GM04504 (cell line): ENCODE results near the gene SIGMAR1.

Experiments
- DNase-seq: peaks from one replicate; pipeline ENCODE4 v3.0.0-alpha.2; 2012; ENCODE audit warnings: low read depth

The SIGMAR1 gene

GRCh38 chr9:34637356-34638137 is at the start of gene SIGMAR1:
Gene SIGMAR1 (minus strand): TSS chr9:34637787. CDS start chr9:34637697, 90 bp downstream.
- DNase-seq: peak; percentile 86

- DNase-seq: no peak
These were observed 49.1 kb upstream of the SIGMAR1 start for GRCh38 chr9:34686732-34687131.

- DNase-seq: no peak
These were observed 48.6 kb upstream of the SIGMAR1 start for GRCh38 chr9:34686231-34686630.

GRCh38 chr9:34685591-34685990 is 48.0 kb upstream of the SIGMAR1 start:
- peak; percentile 43 for DNase-seq

DNA sequence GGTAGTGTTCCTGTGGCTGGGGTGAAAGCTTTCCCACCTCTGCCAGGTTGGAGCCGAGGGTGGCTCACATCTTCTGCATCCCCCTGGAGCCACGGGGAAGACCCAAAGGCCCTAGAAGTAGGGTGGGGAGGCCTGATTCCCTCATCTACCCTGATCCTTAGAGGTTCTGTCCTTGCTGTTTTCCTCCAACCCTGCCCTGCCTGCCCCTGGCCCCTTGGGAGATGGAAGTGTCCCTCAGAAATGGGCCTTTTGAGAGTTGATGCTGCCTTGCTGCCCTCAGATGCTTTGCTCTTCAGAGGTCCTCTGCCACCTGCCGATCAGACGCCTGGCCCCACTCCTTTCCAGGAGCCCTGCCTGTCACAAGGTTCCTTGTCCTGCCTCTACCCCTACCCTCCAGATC is 47.2 kb upstream of the SIGMAR1 start:
- no peak for DNase-seq

DNA sequence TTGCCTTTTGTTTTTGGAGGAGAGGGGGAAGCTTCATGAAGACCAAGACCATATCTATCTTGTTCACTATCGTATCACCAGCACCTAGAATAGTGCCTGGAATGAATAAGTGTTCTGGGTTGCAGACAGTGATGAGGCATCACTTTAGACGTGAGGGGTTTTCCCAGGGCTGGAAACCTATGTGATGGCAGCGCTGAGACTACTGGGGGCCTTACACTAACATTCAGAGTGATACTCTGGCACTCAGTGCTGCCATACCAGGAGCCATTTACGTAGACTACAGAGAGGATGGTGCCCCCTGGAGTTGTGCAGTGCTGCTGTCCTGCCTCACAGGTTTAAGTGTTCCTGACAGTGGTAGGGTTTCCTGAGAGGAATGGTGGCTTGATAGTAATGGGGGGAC is 46.6 kb upstream of the SIGMAR1 start:
- DNase-seq: no peak

GRCh38 chr9:34675869-34676268 is 38.3 kb upstream of the SIGMAR1 start:
- no peak for DNase-seq

GRCh38 chr9:34675048-34675714 is 37.6 kb upstream of the SIGMAR1 start:
- no peak for DNase-seq

GRCh38 chr9:34674440-34674839 is 36.9 kb upstream of the SIGMAR1 start:
- no peak for DNase-seq

- no peak for DNase-seq
These were observed 33.7 kb upstream of the SIGMAR1 start for GRCh38 chr9:34671307-34671706.

DNA sequence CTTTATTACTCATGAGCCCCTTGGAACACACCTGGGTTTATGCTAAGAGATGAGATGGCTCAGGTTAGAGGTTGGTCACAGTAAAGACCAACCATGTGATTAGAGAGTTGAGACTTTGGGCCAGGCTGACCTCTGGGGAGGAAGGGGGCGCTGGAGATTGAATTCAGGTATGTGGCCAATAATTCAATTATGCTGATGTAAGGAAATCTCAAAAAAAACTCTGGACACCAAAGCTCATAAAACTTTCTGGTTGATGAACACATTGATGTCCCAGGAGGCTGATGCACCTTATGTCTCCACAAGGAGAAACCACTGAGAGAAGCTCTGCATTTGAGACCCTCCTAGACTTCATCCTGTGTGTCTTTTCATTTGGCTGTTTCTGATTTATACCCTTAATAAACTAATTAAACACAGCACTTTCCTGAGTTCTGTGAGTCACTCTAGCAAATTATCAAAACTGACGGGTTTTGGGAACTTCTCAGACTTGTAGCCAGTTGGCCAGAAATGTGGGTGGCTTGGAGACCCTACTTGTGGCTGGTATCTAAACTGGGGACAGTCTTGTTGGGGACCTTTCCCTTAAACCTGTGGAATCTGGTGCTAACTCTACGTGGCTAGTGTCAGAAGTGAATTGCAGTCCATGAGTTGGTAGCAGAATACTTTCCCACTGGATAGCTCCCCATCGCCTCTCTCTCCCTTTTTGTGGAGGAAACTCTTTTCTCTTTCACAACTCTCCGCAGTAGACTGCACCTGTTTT is 32.4 kb upstream of the SIGMAR1 start:
- no peak for DNase-seq

DNA sequence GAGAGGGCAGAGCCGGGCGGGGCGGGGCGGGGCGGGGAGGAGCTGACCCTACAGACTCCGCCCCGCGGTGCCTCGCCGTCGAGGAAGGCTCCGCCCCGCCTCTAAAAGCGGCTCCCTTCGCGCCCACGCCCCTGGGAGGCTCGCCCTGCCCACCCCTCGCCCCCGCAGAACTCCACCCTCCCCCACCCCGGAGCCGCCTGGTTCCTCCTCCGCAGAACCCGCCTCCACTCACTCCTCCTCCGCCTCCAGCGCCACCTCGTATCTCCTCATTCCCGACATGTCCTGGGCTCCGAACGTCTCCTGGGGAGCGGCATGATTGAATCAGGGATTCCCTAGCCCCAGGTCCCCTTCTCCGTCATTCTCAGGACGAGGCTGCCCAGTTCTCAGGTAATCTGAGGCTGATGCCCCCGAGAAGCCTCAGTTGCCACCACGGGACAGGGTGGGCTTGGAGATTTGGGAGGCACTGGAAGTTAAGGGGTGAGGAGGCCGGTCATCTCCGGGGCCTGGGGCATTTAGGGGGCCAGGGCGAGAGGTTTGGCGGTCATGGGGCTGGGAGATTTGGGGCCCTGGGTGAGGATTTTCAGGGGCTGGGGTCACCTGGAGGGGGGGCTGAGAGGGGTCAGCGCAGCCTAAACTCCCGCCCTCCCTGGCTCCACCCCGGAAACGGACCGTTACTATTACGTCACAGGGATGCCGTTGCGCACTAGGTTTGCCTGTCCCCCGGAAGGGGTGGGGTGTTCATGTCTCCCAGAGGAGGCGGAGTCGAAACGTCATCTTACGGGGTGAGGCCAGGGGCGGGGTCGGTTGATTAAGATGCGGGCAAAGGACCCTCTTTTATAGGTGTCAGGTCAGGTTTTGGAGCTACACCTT is 28.0 kb upstream of the SIGMAR1 start:
- peak; percentile 91 for DNase-seq

DNA sequence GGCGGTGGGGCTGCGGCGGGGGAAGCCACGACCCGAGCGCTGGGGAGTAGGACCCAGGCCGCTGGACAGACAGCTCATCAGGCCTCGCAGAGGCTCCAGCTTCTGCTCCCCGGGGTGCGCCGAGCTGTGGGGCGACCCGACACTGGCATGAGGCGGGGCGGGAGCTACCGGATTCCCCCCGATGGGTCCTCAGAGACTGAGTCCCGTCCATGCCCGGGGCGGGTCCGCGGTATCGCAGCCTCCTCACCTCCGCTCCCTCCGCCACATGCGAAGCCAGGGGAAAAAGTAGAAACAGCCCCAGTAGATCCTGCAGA is 27.4 kb upstream of the SIGMAR1 start:
- DNase-seq: no peak

DNA sequence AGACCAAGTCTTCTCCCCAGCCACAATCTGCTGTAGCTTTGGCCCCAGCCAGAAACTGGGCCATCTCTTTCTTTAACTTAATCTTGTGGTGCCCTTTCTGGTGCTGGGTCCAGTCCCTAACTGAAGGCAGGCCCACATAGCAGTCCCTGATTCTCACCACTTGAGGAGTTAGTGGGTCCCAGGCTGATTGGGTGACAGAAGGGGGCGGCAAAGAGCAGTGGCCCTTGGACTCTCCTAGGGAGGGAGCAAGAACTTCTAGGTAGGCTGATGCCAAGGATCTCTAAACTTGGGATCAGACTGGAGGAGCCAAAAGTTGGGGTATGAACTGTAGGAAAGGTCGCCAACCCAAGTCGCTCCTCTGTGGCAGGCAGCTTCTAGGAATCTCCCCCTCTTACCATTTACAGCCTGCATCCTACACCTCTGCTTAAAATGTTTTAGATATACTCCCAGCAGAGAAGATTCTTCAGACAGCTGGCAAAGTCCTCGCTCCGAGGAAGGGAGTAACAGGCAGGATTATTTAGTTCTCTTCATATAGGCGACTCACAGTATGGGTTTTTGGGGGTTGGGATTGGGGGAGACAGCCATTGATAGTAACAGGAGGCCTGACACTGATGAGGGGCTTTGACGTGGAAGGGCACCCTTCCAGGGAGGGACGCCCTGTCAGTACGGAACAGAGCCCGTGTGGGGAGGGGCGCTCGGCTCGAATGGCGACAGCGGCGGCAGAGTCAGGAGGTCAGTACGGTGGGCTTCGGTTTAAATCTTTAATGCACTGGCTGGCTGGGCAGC is 26.9 kb upstream of the SIGMAR1 start:
- peak; percentile 63 for DNase-seq

GRCh38 chr9:34663303-34663605 is 25.7 kb upstream of the SIGMAR1 start:
- no peak for DNase-seq

- DNase-seq: no peak
These were observed 25.1 kb upstream of the SIGMAR1 start, which contains the start of gene CCL27 for GRCh38 chr9:34662526-34663302. Gene CCL27 (minus strand): TSS chr9:34662657. CDS start chr9:34662633, 24 bp downstream.

GRCh38 chr9:34659592-34660253 is 22.1 kb upstream of the SIGMAR1 start:
- no peak for DNase-seq

GRCh38 chr9:34658461-34658860 is 20.9 kb upstream of the SIGMAR1 start:
- no peak for DNase-seq

GRCh38 chr9:34656992-34657391 is 19.4 kb upstream of the SIGMAR1 start:
- no peak for DNase-seq

DNA sequence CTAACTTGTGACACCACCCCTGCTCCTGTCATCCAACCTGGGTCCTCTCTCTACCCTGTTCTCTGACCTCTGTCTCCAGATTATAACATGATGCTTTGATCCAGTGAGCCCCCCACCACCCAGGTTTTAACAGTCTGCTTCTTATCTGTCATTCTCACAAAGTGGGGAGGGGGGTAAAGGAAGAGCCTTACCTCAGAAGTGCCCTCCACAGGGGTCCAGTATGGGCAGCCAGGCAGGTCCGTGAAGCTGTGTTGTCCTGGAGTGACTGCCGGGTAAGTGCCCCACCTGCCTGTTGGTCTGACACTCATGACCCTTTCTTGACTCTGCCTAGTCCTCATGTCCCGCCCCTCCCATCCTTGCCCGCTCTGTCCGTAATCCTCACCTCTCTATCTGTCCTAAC is 17.8 kb upstream of the SIGMAR1 start:
- DNase-seq: no peak
